Inferior parietal cortex (tissue), 1 donor: ENCODE data around the gene DOCK1.
A peak's percentile ranks its signal among the peaks of the same experiment; 100 is the strongest.

ENCODE experiments used
- DNase-seq: peaks from one replicate; pipeline ENCODE4 v3.0.0-alpha.2; 2016; ENCODE audit errors: extremely low spot score

The DOCK1 gene

GRCh38 chr10:127310430-127310829, 405.2 kb downstream of the DOCK1 start:
- DNase-seq, result no peak

GRCh38 chr10:127310923-127311322, 405.7 kb downstream of the DOCK1 start:
- no peak for DNase-seq

DNA sequence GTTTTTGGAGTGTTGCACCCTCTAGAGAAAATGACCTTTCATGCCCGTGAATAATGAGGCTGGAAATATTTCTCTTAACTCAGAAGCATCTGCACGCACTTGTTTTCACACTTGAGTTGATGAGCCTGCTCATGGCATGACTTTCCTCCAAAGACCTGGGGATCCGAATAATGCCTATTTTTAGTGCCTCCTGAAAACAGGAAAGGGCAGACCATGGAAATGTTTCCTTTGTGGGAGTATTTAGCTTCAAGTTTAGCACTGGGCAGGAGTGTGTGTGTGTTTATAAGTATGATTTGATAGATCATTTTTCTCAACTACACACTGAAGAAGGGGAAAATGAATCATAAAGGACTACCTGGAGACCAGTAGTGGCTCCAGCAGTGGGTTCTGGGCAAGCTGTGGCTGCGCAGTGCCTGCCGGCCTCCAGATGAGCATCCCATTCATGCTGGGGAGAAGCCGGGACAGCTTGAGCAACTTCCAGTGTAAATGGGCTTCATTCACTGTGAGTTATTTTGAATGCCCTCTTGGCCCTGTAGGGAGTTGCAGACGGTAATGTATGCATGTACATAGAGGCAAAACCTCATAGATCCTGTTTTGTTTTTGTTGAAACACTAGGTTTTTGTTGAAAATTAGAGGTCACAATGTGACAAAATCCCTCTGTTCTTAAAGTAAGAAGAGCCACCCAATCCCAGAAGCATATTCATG, 408.9 kb downstream of the DOCK1 start:
- peak; percentile 15 for DNase-seq

- no peak for DNase-seq
Measured at GRCh38 chr10:127314797-127315196, 409.6 kb downstream of the DOCK1 start.

- DNase-seq, result no peak
Measured at GRCh38 chr10:127315888-127316287, 410.7 kb downstream of the DOCK1 start.

GRCh38 chr10:127318396-127318795, 413.2 kb downstream of the DOCK1 start:
- DNase-seq, result no peak

DNA sequence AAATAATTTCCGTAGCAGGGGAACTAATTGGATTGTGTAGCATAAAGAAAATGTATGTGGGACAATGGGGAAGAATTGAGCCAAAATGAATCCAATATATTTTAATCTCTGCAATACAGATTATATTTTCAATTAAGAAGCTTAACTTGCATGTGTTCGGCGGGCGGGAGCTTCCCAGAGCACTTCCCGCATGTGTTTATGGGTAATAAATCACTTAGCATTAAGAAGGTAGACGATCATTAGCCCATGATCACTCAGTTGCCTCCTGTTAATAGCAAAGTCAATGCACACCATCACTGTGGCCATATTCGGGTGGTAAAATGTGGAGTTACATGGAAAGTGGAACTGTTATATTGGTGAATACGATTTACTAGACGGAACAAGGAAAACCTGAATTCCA, 414.0 kb downstream of the DOCK1 start:
- no peak for DNase-seq

DNA sequence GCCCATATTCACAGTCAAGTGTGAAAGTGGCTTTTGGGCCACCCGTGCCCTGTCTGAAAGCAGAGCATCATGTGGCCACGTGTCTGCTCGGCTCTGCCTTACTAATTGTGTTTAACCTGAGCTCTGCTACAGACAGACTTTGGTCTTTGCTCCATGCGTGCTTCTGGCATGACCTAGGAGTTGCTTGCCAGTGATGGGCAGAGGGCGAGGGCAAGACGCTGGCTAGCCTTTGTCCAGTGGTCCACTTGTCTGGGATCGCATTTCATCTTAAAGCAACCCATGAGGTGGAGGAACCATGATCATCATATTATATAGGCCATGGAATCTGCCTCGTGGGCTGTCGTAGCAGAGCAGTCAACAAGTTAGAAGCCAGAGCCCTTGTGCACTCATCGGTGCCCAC, 414.5 kb downstream of the DOCK1 start:
- DNase-seq, result no peak

DNA sequence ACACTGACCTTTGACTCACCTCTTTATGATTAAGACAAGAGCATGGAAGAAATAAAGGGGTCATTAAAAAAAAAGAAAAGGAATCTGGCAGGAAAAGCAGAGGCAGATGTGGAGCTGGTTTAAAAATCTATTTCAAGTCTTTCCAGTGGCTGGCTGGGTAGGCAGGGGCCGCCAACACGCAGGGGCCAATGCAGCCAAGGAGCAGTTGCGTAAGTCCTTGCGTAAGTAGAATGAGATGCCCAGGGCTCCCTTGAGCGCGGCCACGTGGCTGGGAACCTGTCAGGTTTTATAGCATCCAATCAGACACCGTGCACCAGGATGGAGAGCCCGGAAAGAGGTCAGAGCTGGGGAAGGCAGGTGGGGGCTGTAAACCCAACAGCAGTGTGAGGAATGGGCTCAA, 414.9 kb downstream of the DOCK1 start:
- no peak for DNase-seq

DNA sequence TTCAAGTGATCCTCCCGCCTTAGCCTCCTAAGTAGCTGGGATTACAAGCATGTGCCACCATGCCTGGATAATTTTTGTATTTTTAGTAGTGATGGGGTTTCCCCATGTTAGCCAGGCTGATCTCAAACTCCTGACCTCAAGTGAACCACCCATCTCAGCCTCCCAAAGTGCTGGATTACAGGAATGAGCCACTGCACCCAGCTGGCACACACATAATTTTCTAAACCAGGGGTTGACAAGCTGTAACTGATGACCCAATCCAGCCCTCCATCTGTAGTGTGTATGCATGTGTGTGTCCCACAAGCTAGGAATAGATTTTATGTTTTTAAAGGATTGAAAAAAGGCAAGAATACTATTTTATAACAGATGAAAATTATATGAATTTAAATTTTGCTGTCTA, 417.1 kb downstream of the DOCK1 start:
- DNase-seq, result no peak

GRCh38 chr10:127325506-127325905, 420.3 kb downstream of the DOCK1 start:
- DNase-seq, result no peak

- no peak for DNase-seq
Measured at GRCh38 chr10:127326883-127327282, 421.7 kb downstream of the DOCK1 start.

GRCh38 chr10:127331696-127332095, 426.5 kb downstream of the DOCK1 start:
- DNase-seq, result no peak

DNA sequence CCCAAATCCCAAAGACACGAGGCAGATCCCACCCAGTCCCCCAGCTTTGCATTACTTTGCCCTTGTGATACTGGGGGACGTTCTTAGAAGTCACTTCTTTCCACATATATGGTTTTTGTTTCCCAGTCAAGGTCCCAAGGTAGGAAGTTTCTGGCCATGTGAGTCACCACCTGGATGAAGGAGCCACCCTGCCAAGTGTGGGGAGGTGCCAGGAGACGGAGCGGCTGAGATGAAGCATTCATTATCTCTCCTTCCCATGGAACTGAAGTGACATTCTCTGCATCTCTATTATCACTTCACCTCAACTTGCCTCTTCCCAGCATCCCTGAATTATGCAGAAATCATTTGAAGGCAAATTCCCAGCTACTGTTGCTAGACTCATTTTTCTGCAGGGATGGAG, 427.4 kb downstream of the DOCK1 start:
- DNase-seq, result no peak

GRCh38 chr10:127337801-127338200, 432.6 kb downstream of the DOCK1 start:
- DNase-seq, result no peak

- no peak for DNase-seq
Measured at GRCh38 chr10:127338399-127339110, 433.3 kb downstream of the DOCK1 start.

DNA sequence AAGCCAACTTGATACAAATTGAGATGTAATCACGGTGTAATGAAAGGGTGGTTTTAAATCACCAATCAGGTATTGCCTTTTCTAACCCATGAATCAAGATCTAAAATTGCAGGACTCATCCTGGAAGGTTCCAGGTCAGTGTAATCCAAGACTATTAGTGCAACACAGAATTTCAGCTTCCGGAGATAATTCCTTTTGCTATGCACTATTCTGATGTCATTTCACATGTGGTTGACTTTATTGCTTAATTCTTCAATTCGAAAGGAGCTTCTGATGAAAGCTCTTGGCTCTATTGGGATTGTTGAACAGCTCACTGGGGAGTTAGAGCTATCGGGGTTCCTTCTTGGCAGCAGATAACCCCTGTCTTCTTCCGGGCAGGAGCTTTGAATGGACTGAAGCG, 438.6 kb downstream of the DOCK1 start:
- no peak for DNase-seq

DNA sequence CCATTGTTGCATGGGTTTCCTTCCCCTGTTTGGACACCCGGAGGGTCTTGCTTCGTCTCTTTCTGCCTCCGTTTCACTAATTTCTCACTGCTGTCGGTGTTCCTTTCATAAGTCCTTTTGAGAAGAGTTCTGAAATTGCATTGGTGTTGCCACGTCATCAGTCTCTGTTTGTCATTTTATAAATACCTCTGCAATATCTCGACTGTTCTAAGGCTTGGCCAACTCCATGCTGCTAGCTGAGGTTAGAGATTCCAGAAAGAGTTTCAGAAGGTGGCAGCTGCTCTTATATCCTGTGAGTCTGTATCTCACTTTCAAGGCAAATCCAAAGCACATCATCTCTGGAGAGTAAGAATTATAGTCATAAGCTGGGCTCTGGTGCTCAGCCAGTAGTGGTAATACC, 439.1 kb downstream of the DOCK1 start:
- no peak for DNase-seq

GRCh38 chr10:127345231-127345965, 440.2 kb downstream of the DOCK1 start:
- DNase-seq, result no peak

GRCh38 chr10:127346604-127347003, 441.4 kb downstream of the DOCK1 start:
- DNase-seq, result no peak

GRCh38 chr10:127347202-127347959, 442.2 kb downstream of the DOCK1 start:
- DNase-seq, result no peak

GRCh38 chr10:127349737-127350136, 444.5 kb downstream of the DOCK1 start:
- no peak for DNase-seq
